UCSD-AML1 (cell line): Measurements from ENCODE around the gene PPAN.

Source experiments
- DNase-seq: peaks from one replicate; lab custom pipeline; 2025; ENCODE audit not compliant: unreplicated experiment; lab: John Stamatoyannopoulos, UW

The PPAN gene

DNA sequence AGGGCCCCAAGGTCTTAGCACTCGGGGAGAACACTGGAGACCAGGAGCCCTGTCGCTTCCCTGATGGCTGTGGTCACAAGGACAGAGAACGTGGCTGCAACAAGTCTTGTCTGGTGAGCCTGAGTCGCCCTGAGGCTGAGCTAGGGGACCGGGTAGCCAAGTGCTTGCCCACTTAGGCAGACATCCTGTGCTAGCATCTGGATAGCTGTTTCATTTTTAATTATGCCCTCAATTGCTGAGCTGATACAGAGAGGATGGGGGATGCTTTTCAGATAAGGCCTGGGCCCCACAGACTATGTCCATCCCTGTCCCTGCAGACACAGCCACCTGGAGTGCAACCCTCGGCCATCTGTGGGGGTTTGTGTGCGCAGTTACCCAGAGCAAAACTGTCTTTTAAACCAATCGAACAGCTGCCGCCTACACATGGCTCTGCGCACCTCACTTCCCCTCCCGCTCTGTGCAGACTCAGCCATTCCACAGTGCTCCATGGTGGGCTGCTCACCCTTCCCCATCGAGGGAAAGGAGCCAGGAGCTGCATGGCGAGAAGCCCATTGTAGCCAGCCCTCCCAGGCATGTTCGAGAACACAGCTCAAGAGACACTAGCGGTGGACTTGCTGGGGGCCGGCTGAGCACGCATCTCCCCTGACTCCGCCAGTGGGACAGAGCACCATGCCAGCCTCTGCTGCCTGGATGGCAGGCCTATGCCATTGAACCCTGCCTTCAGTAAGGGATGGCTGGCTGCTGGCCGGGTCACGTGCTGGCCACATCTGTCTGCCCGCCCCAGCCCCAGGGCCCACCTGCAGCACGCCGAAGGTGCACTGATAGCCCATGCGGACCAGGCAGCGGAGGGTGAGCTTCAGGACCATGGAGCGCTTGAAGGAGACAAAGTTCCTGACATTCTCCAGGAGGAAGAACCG lies 33.0 kb downstream of the PPAN start:
- DNase-seq = no peak

DNA sequence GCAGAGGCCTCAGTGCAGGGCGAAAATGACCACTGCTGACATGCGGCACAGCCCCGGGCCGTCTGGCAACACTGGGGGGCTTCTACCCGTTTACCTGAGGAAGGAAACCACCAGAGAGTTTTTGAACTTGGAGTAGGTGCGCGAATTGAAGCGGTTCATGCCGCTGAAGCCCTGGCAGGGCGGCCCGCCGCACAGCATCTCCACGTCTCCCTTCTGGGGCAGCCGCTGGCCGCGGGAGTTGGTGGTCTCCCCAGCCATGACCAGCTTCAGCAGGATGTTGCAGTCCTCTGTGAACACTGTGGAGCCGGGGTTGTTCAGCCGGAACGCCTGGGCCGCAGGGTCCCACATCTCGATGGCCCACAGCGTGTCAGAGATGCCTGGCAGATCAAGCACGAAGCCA lies 33.8 kb downstream of the PPAN start:
- no peak for DNase-seq

DNA sequence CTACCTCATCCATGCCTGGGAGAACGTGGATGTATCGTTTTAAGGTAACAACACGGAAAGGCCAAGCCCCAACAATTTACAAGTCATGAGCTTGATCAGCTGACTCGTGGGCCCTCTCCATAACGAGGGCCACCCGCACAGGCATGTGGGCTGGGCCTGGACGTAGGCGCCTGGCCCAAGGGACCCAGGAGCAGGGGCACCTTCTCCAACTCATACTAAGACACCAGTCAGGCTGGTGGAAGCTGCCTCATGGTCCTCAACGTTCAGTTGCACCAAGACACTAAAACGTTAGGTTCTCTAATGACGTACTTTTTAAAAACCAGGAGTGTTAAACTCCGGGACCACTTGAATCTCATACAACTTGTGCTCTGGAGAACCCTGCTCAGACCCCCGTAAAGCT lies 35.3 kb downstream of the PPAN start:
- DNase-seq = no peak

DNA sequence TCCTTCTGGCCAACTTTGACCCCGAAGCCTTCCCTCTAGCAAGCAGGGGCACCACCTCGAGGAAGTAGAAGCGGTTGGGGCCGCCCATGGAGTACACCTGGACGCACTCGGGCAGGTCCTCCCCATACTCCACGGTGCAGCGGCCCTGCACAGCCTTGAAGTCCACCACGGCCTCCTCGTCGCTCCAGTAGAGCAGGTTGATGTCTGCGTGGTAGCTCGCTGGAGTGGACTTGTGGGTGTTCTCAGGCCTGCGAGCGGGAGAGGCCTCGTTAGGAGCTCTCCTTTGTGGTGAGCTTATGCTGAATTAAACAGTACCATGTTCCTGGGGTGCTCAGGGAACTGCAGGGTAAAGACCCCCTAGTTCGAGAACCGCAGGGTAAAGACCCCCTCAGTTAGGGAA lies 35.8 kb downstream of the PPAN start:
- DNase-seq = no peak

DNA sequence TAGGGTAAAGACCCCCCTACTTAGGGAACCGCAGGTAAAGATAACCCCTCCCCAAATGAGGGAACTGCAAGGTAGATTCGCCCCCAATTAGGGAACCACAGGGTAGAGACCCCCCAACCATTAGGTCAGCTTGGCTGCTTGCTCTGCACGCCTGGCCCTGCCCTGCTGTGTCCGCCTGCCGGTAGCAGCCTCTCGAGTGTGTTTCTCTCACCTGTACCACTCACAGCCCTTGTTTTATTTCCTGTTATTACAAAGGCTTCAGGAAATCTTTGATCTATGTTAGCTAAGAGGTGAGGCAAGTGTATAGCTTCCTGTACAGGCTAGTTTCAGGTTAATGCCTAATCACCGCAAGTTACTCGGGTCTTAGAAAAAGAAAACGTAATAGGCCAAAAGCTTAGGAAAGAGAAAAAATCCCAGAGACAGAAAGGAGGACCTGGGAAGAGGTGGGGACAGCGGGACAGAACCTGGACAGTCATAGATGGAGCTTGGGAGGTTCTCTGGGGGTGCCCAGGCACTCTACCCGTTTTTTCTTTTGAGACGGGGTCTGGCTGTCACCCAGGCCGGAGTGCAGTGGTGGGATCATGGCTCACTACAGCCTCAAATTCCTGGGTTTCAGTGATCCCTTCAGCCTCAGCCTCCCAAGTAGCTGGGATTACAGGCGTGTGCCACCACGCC lies 36.7 kb downstream of the PPAN start:
- no peak for DNase-seq

DNA sequence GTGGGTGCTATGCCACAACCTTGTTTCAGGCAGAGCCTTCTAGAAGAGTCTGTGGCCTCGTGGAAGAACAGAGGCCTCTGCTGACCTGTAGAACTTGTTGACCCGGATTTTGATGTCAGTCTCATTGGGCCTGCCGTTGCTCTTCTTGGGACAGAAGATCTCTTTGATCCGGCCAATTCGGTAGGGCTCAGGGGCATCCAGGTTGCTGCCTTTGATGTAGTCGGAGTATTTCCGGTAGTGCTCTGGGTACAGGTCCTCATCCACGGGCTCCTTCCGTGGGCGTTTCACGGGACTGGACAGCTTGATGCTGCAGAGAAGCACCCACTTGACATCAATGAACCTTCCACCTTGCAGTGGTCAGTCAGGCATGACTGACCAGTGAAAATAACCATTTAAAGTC lies 37.5 kb downstream of the PPAN start:
- no peak for DNase-seq

DNA sequence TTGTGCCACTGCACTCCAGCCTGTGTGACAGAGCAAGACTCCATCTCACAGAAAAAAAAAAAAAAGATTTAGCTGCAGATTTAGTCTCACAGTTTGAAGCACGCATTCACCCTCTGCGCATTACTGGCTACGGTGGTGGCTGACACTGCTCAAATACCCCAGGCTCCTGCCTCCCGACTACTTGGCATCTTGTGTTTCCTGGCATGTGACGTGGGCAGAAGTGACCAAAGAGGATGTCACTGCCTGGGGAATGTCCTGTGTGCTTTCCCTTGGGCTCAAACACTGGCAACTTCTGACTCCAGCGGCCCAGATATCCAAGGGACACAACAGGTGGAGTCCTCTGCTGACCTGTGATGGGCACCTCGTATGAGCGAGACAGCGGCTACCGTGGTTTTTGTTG lies 38.2 kb downstream of the PPAN start:
- DNase-seq = no peak

DNA sequence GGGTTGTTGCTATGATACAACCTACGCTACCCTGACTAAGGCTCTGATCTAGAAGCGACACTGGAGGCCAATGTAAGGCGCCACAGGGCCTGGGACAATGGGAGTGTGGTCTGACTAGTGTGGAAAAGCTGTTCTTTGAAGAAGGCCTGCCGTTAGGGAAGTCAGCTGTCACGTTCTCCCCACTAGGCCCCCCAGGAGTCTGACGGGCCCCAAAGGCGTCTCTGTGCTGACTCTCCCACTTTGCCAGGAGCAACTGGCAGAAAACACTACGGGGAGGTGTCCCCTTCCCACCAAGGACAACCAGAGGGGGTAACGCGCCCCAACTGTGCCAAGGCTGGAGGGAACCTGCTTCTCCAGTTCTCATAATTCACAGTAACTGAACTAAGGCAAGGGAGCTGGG lies 38.9 kb downstream of the PPAN start:
- no peak for DNase-seq

DNA sequence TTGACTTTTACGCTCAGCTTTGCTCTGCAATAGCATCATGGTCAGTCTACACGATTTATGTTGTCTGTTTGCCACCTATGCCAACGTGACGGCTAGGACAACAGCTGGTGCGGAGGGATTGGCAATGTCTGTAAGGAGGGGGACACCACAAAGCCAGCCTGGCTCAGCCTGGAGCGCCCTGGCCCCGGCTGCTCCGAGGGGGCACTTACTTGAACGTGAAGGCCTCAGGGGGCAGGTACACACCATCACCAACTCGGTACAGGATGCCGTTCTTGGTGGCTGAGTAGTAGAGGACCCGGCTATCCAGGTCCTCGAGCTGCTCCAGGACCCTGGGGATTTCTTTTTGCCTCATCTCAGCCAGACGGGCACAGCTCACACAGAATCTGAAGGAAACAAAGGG lies 40.0 kb downstream of the PPAN start:
- DNase-seq = no peak

DNA sequence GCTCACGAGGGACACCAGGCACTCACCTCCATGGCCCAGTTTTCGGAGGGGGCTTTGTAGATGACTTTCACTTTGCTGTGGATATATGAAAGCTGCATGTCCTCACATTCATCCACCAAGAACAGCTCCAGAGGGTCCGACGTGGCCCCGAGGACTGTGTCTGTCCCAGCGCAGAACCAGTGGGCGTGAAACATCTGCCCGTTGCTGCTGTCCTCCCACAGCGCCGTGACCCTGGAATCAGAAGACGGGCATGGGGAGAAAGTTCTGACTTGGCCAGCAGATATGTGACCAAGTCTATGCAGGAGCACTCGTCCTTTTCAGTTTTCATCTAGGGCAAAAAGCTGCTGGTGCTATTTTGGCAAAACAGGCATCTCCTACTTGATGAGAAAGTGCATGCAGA lies 43.3 kb downstream of the PPAN start:
- DNase-seq = no peak

DNA sequence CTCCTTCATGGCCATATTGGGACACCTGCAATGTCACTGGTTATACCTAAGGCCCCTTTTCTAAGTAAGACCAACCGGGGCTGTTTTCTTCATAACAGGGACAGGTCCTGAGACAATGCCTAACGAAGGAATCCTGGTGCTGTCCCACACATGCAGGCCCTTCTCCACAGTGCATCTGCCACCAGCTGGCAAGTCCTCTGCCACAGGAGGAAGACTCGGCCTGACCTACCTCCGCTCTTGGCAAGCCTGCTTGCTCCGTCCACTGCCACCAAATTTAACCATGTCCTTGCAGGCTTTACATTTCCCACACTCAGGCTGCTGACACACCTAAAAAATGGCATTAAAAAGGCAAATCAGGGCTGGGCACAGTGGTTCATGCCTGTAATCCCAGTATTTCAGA lies 45.4 kb downstream of the PPAN start:
- DNase-seq = no peak

DNA sequence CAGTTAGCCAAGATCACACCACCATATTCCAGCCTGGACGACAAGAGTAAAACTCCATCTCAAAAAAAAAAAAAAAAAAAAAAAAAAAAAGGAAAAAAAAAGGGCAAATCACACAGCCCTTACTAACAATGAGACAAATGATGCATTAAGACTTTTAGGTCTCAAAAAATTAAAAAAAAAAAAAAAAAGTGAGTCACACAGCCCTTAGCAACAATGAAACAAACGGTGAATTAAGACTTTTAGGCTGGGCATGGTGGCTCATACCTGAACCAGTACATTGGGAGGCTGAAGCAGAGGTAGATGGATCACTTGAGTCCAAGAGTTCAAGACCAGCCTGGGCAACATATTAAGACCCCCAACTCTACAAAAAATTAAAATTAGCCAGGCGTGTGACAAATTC lies 45.9 kb downstream of the PPAN start:
- no peak for DNase-seq

DNA sequence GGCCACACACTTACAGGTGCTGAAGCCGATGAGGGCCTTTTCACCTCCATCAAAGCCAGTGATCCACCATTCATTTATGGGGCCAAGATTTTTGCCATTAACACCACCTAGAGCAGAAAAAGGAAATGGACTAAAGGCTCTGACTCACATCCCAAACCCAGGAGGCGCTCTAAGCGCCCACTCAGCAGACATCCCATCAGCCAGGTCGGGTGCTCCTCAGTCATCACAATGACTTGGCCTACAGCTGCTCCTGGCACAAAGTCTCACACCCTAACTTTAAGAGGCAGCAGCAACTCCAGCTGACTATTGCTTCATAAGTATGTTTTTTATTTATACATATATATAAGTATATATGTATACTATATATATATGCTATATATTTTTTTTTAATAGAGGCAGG lies 49.7 kb downstream of the PPAN start:
- DNase-seq = no peak

DNA sequence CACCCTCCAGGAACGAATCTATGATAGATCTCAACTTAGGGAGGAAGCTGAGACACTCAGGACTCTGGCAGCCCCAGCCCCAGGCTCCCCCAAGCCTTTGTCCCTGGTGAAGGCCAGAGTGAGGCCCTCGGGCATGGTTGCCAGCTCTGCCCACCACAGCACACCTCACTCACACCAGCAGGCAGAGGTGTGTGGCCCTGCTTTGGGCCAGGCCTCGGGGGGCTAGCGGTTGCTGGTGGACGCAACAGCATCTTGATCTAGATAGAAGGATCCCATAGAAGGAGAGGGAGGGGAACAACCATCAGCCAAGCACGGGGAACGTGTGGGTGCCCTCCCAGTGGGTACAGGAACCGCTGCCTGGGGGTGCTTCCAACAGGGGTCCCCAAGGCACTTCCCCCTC lies 51.9 kb downstream of the PPAN start:
- DNase-seq = no peak

DNA sequence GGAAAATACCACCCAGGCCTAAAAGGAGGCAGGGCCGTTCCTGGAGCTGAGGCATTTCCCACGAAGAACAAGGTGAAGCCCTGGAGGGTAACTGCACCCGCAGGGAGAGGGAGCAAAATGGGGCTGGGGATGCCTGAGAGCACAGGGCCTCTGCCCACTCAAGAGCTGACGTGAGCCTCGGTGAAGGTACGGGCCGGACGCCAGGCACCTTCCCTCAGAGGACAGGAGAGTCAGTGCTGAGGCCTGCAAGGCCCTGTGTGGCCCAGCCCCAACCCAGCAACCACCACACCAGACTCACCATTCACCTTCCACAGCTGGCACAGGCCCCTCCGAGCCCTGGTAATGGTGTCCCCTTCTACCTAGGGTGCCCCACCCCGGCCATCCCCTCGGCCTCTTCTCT lies 52.3 kb downstream of the PPAN start:
- no peak for DNase-seq

DNA sequence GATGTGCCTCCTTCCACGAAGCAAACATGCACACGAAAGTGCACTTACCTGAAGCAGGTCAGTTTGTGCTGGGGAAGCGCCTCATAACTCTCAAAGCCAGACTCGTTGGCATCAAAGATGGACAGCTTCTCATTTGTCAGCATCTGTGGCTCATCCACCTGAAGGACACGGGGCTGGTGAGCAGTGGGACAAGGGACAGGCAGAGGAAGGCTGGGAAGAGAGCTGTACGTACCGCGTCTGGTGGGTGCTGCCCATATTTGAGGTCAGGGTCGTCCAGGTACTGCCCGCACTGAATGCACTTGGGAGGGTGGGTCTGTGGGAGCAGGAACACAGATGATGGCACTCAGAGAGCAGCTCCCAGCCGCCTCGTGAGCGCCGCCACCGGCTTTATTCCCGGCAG lies 53.4 kb downstream of the PPAN start:
- no peak for DNase-seq
